SK-N-MC (cell line): ENCODE measurements around the gene RPS6KB2.

Source experiments
- EZH2 ChIP-seq: fragments of 200-600 bp; sonication (generic); IDR thresholded peaks from one replicate; pipeline ENCODE4 v1.6.1; 2017; ENCODE audit warnings: antibody characterized with exemption
- POLR2AphosphoS5 ChIP-seq: IDR thresholded peaks from 2 replicates; pipeline ENCODE4 v1.6.1; 2012; ENCODE audit warnings: mild to moderate bottlenecking, low read depth, low read length, borderline replicate concordance

DNA sequence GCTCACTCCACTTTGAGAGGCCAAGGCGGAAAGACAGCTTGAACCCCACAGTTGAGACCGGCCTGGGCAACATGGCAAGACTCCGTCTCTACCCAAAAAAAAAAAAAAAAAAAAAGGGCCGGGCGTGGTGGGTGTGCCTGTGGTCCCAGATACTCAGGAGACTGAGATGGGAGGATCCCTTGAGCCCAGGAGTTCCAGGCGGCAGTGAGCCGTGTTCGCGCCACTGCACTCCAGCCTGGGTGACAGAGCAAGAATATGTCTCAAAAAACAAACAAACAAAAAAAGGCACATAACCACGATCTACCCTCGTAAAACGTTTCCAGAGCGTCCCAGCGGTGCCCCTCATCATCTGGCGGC lies 37.4 kb upstream of the RPS6KB2 start:
- TF ChIP-seq EZH2 (no peak), POLR2AphosphoS5 (no peak)
